A673 (cell line): ENCODE data around the gene KLK3. TPM values are rescaled to one million over a fixed set of nuclear protein-coding genes. Genes with fewer than 3 reads are reported as not detected.

Experiments
- BruUV-seq: library from RNA; stranded (reverse); fragments of 400-500 nt; replicated peaks from 2 replicates; lab custom pipeline; 2021; lab: Mats Ljungman, UMichigan
- CTCF ChIA-PET: fragments of 300-600 bp; sonication (Branson Sonifier 250); formaldehyde crosslinking; loops from one replicate; lab custom pipeline; 2022; ENCODE audit warnings: antibody characterized with exemption; lab: Charles Lee
- POLR2A ChIA-PET: fragments of 300-600 bp; sonication (Branson Sonifier 250); formaldehyde crosslinking; loops from one replicate; lab custom pipeline; 2022; ENCODE audit warnings: antibody characterized with exemption; ENCODE audit not compliant: low non-redundant PET; lab: Charles Lee
- DNase-seq: peaks from one replicate; pipeline ENCODE4 v3.0.0-alpha.2; 2015; ENCODE audit warnings: low spot score
- H3K27ac ChIP-seq: fragments of 200-600 bp; sonication (generic); 2 replicates; pipeline ENCODE4 v1.5.1; 2016; ENCODE audit warnings: mixed run types, low read depth, mild to moderate bottlenecking, mixed read lengths, antibody characterized with exemption, low read length; ENCODE audit not compliant: poor library complexity, severe bottlenecking
- H3K27me3 ChIP-seq: fragments of 200-600 bp; sonication (generic); replicated peaks from 2 replicates; pipeline ENCODE4 v1.6.1; 2017; ENCODE audit warnings: mixed run types, low read depth, mild to moderate bottlenecking, mixed read lengths, antibody characterized with exemption, low read length; ENCODE audit not compliant: insufficient read depth, poor library complexity
- H3K36me3 ChIP-seq: fragments of 200-600 bp; sonication (generic); 2 replicates; pipeline ENCODE4 v1.6.1; 2016; ENCODE audit warnings: mixed run types, mild to moderate bottlenecking, mixed read lengths, antibody characterized with exemption, low read length; ENCODE audit not compliant: insufficient read depth, poor library complexity, severe bottlenecking
- H3K4me1 ChIP-seq: fragments of 200-600 bp; sonication (generic); 2 replicates; pipeline ENCODE4 v1.6.1; 2017; ENCODE audit warnings: mixed run types, mild to moderate bottlenecking, mixed read lengths, antibody characterized with exemption, low read length; ENCODE audit not compliant: insufficient read depth, poor library complexity, severe bottlenecking
- H3K4me3 ChIP-seq: fragments of 200-600 bp; sonication (generic); 2 replicates; pipeline ENCODE4 v1.5.1; 2016; ENCODE audit warnings: low read depth, mixed run types, mild to moderate bottlenecking, mixed read lengths, low read length; ENCODE audit not compliant: poor library complexity, severe bottlenecking
- H3K9me3 ChIP-seq: fragments of 200-600 bp; sonication (generic); 2 replicates; pipeline ENCODE4 v1.6.1; 2016; ENCODE audit warnings: mixed run types, low read depth, mild to moderate bottlenecking, mixed read lengths, antibody characterized with exemption, low read length; ENCODE audit not compliant: poor library complexity, severe bottlenecking
- CTCF ChIP-seq: fragments of 300-800, 200-600 bp; sonication (generic); conservative IDR thresholded peaks from 2 replicates; pipeline ENCODE4 v1.5.1; 2017; ENCODE audit warnings: low read depth, mild to moderate bottlenecking, antibody characterized with exemption, low read length, moderate library complexity, mixed read lengths
- EZH2 ChIP-seq: fragments of 200-600 bp; sonication (generic); IDR thresholded peaks from 2 replicates; pipeline ENCODE4 v1.6.1; 2017; ENCODE audit warnings: borderline replicate concordance, low read depth, mild to moderate bottlenecking, mixed read lengths, antibody characterized with exemption, low read length; ENCODE audit not compliant: poor library complexity, severe bottlenecking
- intact Hi-C: fragments of 100-400 bp; cut with micrococcal nuclease; formaldehyde crosslinking; loops from one replicate; pipeline ENCODE4 v1.10.0; 2022; ENCODE audit not compliant: unreplicated experiment
- total RNA-seq: library from RNA; stranded (reverse); gene quantifications from 2 replicates; pipeline ENCODE4 v1.2.3, GENCODE V29; 2021

KLK3 gene
- total RNA-seq, 1 experiment from 2014 or later: not detected

- no peaks in the 10 kb centered on the region for H3K36me3 ChIP-seq
- intact Hi-C loops: no loop called here
- CTCF ChIA-PET: no interaction called here
- H3K27me3 ChIP-seq: no peaks in the 10 kb centered on the region
- H3K4me1 ChIP-seq: peaks cover 3% of the 10 kb centered on the region
- TF ChIP-seq EZH2: no peak
- no peak for TF ChIP-seq CTCF
- DNase-seq: no peak
- no peak within 1 kb of the TSS for H3K27ac ChIP-seq
- no peak within 1 kb of the TSS for H3K4me3 ChIP-seq
- H3K9me3 ChIP-seq: no peaks in the 10 kb centered on the region
- POLR2A ChIA-PET: no interaction called here
- no TSS peak for BruUV-seq
Measured at GRCh38 chr19:50833117-50833801, 21.5 kb upstream of the KLK3 start, which contains the start of gene KLK15. Gene KLK15, minus strand, starts transcription at chr19:50833574. Its CDS starts 2,082 bp downstream, at chr19:50831492.

- intact Hi-C loops: no loop called here
- H3K9me3 ChIP-seq: no peaks in the 10 kb centered on the region
- H3K27ac ChIP-seq: no peak overlapping the region
- DNase-seq: no peak
- no peaks in the 10 kb centered on the region for H3K36me3 ChIP-seq
- CTCF ChIA-PET: no interaction called here
- no peaks in the 10 kb centered on the region for H3K27me3 ChIP-seq
- H3K4me3 ChIP-seq: no peak overlapping the region
- H3K4me1 ChIP-seq: peaks cover 3% of the 10 kb centered on the region
- POLR2A ChIA-PET: no interaction called here
- TF ChIP-seq CTCF: no peak
- no peak for TF ChIP-seq EZH2
- no TSS peak for BruUV-seq
Measured at GRCh38 chr19:50833802-50834167, 20.9 kb upstream of the KLK3 start.

- Histone ChIP-seq H3K9me3 (no peaks in the 10 kb centered on the region), H3K4me1 (peaks cover 3% of the 10 kb centered on the region), H3K4me3 (peak overlapping the region; percentile 61), H3K36me3 (no peaks in the 10 kb centered on the region), H3K27ac (peak overlapping the region; percentile 17), H3K27me3 (no peaks in the 10 kb centered on the region)
- no peak for DNase-seq
- no peak for TF ChIP-seq CTCF
- no peak for TF ChIP-seq EZH2
- intact Hi-C loops: no loop called here
- POLR2A ChIA-PET: no interaction called here
- no TSS peak for BruUV-seq
- CTCF ChIA-PET: no interaction called here
Measured at GRCh38 chr19:50835103-50835784, 19.5 kb upstream of the KLK3 start.
